HG03521 (cell line): Measurements from ENCODE around the gene SLC9A9.

Source experiments
- ATAC-seq: cut with Tn5 transposase; IDR thresholded peaks from one replicate; pipeline ENCODE4 v1.9.1; 2021; ENCODE audit warnings: mild to moderate bottlenecking, moderate library complexity; ENCODE audit not compliant: unreplicated experiment

The SLC9A9 gene

DNA sequence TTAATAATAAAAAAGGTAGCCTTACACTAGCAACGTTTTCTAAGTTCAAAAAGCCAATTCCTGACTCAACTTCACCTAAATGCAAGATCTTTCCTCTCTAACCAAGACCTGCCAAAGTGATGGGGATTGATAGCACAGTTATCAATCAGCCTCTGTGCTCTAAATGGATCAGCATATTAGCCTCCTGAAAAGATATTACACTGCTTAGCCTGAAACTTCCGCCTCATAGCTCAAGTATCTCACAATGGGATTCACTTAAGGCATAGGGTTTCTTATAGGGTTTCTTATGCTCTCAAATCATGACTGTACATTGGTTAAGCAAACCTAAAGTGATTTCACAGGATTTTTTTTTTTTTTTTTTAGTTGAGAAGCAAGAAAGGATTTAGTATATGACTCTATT is 436 bp upstream of the SLC9A9 start:
- peak; percentile 3 for ATAC-seq

- no peak for ATAC-seq
Observed at GRCh38 chr3:143843587-143843986, 4.7 kb downstream of the SLC9A9 start.

DNA sequence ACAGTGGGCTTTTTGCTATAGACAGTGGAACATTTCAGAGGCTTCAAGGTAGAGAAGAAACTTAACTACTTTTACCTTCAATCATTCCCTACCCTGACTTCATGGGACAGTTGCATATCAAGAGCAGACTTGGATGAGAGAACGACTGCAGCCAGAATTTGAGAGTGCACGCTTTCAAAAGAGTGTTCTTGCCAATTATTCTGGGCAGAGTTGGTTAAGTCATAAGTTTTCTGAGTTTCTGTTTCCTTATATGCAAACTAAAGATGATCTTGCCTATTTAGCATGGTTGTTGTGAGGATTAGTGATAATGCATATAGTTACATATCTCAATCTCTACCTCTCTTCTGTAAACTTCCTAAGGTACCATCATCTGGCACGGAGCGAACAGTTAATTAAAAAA is 7.6 kb downstream of the SLC9A9 start:
- no peak for ATAC-seq

GRCh38 chr3:143839980-143840379 is 8.3 kb downstream of the SLC9A9 start:
- no peak for ATAC-seq

DNA sequence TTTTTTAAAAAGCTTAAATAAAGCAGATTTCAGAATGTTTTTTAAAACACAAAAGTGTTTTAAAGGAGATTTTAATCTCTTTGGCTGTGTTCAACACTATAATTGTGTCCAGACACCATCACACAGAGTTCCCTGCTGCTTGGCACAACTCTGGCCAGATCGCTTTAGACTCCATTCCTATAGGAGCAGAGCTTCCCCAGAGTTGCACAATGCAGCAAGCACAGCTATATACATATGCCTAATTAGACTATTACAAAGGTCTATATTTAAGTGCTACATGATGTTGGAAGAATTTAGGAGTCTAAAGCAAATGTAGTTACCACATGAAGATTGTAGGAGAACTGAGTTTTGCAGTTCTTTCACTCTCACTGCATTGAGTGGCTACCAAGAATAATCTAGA is 11.2 kb downstream of the SLC9A9 start:
- ATAC-seq, result no peak

- ATAC-seq, result no peak
Observed at GRCh38 chr3:143835312-143835711, 13.0 kb downstream of the SLC9A9 start.

GRCh38 chr3:143832433-143832832 is 15.8 kb downstream of the SLC9A9 start:
- peak; percentile 25 for ATAC-seq

GRCh38 chr3:143831994-143832393 is 16.3 kb downstream of the SLC9A9 start:
- peak; percentile 68 for ATAC-seq

DNA sequence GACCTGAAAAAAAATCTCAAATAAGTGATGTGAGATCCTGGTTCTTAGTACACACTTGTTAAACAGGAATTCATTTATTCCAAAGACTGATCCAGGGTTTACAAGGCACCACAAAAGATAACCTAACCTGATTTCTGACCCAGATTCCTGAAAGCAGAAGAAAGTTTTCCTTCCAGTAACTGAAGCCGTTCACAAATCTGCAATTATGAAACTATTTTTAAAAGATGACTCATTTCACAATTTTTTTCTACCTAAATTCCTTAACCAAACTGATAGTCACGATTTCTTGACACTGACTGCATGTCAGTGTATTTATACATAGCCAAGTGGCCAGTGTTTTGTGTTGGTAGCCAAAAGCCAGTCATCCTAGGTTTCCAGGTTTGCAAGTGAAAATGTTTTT is 17.1 kb downstream of the SLC9A9 start:
- peak; percentile 34 for ATAC-seq

DNA sequence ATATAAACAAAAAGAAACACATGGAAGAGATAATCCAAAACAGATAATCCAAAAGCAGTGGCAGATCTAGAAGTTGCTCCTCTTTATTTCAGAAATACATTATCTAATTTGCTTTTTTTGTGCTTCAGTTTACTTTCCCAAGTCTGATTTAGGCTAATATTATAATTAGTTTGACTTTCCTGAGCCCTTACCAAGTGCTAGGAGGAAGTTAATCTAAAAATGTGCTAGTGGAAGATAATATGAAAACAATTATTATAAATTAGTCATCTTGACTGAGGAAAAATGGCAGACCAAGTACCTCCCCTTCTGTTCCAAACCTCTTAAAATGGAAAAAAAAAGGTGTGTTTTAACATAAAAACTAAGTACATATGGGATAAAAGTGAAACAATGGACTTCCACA is 17.5 kb downstream of the SLC9A9 start:
- no peak for ATAC-seq

GRCh38 chr3:143830063-143830462 is 18.2 kb downstream of the SLC9A9 start:
- ATAC-seq, result no peak

- ATAC-seq, result no peak
Observed at GRCh38 chr3:143827425-143827824, 20.8 kb downstream of the SLC9A9 start.

GRCh38 chr3:143826296-143826695 is 22.0 kb downstream of the SLC9A9 start:
- ATAC-seq, result no peak

GRCh38 chr3:143825513-143825912 is 22.8 kb downstream of the SLC9A9 start:
- peak; percentile 55 for ATAC-seq

DNA sequence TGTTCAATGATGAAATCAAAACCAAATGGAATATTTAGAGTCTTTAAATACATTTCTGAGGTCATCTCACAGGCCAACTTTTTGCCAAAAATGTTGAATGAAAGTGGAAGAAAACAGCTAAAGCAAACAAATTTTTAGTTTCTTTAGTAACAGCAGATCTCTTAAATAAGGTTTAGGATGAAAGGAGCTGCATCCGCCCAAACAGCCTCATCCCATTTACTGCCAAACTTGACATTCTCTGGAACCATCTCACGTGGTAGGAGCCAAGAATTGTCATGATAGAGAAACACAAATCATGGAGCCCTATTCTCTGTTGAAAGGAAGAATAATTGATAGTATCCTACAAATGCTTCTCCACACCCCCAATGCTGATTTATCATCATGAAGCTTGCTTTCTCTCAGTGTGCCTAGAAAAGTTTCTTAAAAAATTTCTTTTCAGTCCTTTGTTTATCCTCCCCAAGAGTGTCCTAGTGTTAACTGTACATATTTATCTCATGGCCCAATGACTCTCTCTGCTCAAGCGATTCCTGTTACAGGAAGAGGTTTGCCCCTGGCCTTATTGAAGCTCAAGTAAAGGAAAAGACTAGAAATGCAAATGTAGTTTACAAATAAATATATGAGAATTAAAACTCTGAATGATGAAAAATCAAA is 23.4 kb downstream of the SLC9A9 start:
- no peak for ATAC-seq

- no peak for ATAC-seq
Observed at GRCh38 chr3:143822798-143823197, 25.5 kb downstream of the SLC9A9 start.

DNA sequence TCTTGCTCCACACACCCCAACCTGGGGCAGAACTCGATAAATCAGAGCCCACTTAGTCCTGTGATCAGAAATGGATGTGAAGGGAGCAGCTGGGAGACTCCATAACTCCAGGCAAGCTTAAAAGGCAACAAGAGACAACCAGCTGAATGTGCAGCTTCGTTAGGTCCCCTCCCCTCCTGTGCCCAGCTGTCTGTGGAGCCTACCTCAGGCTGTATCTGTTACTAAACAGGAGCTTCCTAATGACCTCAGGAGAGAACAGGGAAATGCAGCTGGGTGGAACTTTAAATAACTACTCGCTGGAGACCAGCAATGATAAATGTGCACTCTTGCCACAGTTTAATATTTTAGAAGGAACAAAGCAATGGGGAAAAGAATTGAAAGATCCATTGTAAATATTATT is 25.9 kb downstream of the SLC9A9 start:
- ATAC-seq, result no peak

DNA sequence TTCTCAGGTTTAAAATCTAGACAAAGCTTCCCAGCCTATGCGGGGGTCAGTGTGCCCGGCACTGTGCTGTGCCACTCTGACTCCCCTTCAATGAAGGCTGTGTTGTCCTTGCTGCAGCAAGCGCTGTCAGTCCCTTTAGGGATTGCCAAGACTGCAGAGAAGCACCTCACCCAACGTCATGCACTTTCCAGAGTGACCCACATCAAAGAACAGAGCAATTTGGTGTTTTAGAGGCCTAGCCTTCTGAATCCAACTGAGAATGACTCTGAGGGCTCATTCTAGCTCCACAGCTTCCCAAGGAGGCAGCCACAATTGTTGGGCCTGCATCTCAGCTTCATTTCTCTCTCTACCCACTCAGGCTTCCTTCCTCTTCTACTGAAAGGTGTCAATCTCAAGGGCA is 26.4 kb downstream of the SLC9A9 start:
- ATAC-seq, result no peak

DNA sequence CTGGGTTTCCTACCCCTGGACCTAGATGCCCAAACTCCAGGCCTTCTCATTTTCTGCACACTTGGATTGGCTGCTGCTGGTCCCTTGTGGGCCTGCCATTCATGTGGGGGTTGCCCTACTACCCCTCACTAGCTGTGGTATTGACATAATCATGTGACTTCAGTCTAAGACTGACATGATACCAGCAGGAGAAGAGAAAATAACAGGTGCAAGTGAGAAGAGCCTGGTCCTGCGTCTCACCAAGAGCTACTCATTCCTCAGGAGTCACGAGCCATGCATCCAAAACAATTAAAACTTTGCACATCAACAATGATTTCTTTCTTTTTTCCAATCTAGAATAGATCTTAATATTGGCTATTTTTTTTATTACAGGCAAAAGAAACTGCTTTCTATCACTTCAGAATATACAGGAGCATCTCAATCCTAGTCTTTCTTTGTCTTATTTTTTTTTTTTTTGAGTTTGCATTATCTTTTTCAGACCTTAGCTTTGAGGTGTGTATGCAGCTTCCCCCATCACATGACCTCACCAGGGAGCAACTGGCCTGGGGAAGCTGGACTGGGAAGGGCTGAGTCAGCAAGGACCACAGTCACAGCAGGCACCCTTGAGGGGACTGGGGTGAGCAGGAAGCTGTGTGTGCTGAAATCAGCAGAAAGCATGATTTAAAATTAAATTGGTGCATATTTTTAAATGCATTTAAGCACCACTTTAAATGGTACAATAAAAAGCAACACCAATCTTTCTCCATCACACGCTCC is 27.6 kb downstream of the SLC9A9 start:
- ATAC-seq, result no peak

GRCh38 chr3:143819890-143820289 is 28.4 kb downstream of the SLC9A9 start:
- no peak for ATAC-seq

GRCh38 chr3:143814443-143814889 is 33.8 kb downstream of the SLC9A9 start:
- no peak for ATAC-seq

- ATAC-seq, result no peak
Observed at GRCh38 chr3:143812481-143812880, 35.8 kb downstream of the SLC9A9 start.

DNA sequence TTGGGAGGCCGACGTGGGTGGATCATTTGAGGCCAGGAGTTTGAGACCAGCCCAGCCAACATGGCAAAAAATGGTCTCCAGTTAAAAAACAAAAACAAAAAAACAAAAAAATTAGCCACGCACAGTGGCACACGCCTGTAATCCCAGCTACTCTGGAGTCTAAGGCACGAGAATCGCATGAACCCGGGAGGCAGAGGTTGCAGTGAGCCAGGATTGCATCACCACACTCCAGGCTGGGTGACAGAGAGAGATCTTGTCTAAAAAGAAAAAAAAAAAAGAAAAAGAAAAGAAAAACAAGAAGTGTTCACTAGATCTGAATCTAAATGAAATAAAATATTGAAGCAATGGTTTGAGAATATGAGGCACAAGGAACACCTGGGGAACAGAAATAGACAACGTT is 36.7 kb downstream of the SLC9A9 start:
- ATAC-seq, result no peak
